HG03342 (cell line): ENCODE measurements around the gene FAM124A.
"Not testable (repeated sequence)": the region's sequence is repeated elsewhere in the genome, so short reads cannot be mapped to it uniquely, and the experiment has no call there.

Experiments used
- ATAC-seq: cut with Tn5 transposase; IDR thresholded peaks from one replicate; pipeline ENCODE4 v1.9.1; 2021; ENCODE audit warnings: mild to moderate bottlenecking, moderate library complexity; ENCODE audit not compliant: unreplicated experiment

The FAM124A gene

DNA sequence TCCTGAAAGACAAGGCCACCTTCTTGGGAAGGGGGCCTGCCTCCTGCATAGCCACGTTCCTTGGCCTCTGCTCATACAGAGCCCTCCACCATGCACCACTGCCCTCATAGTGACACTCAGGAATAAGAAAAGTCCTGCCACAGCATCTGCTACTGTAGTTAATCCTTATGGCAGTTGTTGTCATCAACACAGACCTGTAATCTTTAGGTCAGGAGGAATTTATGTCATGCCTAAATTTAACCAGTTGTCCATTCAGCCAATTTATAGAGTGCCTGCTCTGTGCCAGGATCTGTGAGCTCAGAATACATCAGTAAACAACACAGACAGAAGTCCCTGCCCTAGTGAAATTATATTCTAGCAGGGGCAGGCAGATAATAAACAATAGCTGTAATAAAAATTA lies 44.4 kb downstream of the FAM124A start:
- ATAC-seq = no peak

DNA sequence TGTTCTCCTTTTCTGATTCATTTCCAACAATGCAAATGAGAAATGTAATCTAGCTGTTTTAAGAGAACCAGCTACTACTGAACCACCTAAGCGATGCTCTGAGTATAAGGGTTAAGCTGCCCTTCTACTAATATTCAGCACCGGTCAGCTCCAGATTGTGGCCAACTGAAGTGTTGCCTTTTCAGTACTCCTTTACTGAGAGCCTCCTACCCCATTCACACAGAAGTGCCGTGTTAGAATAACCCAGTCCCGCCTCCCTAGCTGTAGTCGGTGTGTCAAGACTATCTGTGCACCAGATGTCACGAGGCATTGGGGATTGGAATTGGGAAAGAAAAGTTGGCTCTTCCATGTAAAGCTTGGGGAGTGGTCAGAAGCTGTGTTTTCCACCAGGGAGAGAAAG lies 45.4 kb downstream of the FAM124A start:
- no peak for ATAC-seq

DNA sequence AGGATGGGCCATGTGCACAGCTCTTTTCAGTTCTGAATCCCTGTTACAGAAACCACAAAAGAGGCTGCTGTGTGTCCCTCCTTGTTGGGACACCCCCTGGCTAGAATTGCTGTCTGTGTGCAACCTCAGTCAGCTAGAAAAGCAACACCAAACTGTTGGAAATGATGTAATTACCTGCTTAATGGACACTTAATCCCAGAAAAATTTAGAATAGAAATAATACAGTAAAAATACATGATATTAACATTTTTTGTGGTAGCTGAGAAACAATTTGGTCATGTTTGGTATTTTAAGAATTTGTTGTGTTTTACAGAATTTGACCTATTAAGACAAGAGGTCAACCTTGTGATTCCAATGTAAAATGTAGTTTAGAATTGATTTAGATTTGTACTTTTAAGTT lies 46.8 kb downstream of the FAM124A start:
- ATAC-seq = no peak

DNA sequence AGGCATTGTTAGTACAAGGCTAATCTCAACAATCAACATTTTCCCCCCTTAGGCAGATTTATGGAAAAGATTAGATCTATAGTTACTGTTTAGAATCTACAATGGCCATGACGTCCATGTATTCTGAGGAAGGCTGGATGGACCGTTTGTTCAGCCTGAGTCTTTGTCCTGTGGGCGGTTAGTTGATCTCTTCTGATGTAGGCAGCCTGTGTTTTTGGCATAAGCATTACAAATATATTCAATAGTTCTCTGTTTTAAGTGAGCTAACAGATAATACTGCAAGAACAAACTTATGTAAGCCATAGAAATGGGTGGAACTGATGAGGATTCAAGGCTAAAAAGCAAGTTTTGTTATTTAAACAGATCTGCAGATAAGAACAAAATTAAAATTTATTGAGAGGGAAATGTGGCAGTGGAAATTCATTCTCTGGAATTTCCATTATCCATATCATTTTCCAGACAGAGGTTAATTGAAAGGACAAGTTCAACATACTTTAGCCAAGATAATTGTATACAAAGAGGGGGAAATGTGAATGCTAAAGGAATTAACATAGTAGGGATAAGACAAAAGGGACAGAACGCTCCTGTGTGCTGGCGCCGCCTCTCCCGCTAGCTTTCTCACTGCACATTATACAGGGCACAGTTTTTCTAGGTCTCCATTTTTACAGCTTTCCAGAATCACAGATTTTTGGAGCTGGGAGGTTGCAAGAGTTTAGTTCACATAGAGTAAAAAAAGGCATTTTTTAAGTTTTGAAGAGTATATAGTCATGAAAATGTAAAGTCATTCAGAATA lies 48.6 kb downstream of the FAM124A start:
- ATAC-seq = no peak

DNA sequence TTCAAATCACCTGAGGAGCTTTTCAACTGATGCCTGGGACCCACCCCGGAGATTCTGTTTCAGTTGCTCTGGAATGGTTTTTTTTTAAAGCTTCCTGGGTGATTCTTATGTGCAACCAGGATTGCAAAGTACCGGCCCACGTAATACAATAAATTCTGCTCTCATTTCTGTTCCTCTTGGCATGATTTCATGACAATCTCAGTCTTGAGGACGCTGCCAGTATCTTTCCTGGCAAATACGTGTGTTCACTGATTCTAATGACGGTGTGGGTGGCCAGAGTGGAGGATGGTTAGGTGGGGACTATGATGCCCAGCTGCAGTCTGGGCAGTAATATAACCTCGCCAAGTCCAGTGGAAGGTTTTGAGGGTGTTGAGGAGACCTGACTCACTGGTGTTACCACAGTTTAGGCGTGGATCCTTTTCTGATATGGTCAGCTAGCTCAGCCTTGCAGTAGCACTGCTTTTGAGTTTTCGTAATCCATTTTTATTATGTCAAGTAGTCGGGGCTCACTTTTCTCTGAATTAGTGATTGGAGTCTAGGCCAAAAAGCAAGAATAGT lies 49.4 kb downstream of the FAM124A start:
- ATAC-seq = no peak

DNA sequence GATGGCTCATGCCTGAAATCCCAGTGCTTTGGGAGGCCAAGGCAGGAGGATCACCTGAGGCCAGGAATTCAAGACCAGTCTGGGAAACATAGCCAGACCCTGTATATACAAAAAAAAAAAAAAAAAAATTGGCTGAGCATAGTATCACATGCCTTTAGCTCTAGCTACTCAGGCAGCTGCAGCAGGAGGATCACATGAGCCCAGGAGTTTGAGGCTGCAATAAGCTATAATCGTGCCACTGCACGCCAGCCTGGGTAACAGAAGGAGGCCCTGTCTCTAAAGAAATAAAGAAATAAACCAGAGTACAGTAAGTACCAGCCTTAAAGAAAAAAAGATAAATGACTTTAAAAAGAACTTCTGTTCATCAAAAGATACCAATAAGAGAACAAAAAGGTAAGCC lies 52.9 kb downstream of the FAM124A start:
- ATAC-seq = no peak

DNA sequence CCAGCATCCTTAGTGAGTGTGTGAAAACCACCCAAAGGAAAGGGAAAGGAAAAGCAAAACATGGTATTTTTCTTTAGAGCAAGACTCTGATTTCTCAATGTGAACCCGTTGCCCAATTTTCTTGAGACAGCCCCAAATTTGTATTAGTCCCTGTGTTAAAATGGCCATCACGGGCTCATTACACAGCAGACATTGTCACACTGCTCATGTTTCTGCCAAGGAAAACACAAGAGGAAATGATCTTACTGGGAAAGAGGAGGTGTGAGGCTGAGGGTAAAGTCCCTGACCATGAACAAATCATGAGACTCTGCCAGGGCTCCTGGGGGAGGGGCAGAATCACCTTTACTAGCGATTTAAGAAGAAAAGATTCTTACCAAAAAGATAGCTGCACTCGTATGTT lies 54.4 kb downstream of the FAM124A start:
- no peak for ATAC-seq

DNA sequence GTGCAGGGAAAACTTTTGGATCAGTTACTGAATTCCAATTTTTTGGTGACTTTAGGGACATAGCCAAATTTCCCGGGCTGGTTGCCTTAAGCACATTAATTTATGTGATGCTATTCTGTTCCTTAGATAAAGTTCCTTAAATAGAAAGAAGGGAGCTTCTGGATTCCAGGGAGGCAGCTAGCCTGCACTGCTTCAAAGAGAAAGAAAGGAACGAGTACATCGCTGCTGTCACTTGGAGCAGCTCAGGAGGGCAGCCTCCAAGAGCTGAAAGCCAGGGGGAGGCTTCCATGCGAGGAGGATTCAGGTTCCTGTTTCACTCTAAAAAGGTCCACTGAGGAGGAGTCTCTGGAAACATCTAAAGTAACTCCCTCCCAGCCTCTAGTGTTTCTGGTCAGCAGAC lies 55.7 kb downstream of the FAM124A start:
- ATAC-seq = no peak

DNA sequence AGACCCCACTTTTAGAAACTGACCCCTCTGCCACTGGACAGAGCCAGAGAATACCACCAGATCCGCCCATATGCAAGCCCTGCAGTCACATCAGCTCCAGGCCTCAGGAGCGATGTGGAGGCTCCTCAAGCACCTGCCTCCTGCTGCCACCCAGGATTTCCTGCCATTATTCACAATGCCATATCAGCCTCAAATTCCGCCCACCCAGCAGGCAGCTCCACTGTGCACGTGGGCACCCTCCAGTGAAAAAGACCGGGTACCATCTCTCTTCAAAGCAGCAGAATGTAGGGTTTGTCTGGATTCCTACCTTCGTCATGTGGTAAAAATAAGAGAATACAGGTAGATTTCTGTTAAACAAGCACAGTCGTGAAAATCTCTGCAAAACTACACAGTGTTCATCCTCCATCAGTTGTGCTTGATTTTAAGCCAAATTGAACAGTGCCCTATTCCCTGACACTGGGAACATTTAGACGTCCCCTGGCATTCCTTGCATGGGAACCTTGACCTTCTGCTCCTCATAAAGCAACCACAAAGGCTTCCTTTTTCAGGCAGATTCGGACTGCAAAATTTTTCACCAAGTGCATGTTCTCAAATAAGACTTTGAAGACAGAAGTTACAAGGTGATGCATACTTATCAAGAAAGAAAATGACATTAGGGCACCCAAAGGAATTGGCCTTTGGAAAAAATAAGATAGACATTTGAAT lies 56.4 kb downstream of the FAM124A start:
- no peak for ATAC-seq

DNA sequence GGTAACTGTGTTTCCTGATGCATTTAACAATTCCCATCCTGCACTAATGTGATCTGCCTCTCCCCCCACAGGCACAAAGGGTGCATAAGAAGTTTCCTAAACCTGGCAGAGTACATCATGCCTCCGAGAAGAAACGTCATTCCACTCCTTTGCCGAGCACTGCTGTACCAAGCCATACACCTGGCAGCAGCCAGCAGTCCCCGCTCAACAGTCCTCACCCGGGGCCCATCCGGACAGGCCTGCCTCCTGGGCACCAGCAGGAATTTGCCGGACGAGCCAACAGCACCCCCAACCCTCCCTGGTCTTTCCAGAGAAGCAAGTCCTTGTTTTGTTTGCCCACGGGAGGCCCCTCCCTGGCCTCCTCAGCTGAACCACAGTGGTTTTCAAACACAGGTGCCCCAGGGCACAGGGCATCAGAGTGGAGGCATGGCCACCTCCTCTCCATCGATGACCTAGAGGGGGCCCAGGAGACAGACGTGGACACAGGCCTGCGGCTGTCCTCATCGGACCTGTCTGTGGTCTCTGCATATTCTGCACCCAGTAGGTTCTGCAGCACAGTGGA lies 58.3 kb downstream of the FAM124A start:
- ATAC-seq = no peak

DNA sequence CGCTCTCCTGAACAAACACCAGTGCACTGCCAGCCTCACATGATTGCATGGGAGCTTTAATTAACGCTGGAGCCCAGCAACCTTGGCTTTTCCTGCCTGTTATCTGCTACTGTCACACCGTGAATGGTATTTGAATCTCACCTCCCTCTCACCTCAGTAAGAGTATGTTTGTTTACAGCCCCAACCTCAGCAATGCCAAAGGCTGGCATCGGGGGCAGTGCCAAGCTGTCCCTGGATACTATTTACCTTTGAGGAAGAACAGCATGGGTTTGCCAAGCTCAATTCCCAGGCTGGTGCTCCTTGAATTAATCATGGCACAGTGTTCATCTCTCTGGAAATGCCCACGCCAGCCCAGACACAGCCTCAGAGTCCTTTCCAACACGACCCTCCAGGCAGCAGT lies 60.1 kb downstream of the FAM124A start:
- ATAC-seq = no peak

DNA sequence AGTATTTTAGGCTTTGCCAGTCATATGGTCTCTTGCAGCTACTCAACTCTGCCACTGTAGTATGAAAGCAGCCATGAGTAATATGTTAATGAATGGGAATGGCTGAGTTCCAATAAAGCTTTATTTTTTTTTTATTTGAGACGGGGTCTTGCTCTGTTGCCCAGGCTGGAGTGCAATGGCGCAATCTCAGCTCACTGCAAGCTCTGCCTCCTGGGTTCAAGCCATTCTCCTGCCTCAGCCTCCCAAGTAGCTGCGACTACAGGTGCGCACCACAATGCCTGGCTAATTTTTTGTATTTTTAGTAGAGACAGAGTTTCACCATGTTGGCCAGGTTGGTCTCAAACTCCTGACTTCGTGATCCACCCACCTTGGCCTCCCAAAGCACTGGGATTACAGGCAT lies 60.7 kb downstream of the FAM124A start:
- not testable (repeated sequence) for ATAC-seq

DNA sequence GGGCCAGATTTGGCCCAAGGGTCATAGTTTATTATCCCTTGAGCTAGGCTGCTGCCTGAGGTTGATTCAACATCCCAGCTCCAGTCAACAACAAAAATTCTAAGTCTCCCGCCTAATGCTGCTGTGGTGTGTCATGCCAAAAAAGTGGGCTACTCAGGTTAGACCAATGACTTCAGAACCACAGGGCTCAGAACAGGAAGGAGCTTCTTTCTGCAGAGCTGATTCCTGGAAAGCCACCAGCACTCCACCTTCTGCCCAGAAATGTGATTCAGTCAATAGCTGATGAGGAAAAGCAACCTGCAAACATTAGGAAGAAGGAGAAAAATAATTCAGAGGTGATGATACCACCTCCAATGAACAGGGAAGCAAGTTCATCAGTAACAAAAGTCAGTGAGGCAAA lies 61.2 kb downstream of the FAM124A start:
- no peak for ATAC-seq

DNA sequence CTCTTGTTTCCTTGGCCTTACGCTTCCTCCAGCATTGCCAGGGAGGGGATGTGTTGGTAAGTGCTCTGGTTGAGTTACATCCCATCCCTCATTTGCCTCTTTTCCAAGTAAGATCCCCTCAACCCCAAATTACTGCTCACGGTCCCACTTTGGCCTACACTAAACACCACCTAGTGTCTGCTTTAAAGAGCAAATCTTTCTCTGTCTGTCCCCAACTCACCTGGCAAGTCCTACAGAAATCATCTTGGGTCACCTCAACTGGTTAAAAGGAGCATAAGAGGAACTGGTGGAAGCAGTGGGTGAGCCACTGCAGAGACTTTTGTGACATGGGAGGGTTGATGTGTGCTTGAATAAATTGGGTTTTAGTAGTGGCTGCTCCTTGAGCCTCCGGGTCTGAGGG lies 62.1 kb downstream of the FAM124A start:
- no peak for ATAC-seq

DNA sequence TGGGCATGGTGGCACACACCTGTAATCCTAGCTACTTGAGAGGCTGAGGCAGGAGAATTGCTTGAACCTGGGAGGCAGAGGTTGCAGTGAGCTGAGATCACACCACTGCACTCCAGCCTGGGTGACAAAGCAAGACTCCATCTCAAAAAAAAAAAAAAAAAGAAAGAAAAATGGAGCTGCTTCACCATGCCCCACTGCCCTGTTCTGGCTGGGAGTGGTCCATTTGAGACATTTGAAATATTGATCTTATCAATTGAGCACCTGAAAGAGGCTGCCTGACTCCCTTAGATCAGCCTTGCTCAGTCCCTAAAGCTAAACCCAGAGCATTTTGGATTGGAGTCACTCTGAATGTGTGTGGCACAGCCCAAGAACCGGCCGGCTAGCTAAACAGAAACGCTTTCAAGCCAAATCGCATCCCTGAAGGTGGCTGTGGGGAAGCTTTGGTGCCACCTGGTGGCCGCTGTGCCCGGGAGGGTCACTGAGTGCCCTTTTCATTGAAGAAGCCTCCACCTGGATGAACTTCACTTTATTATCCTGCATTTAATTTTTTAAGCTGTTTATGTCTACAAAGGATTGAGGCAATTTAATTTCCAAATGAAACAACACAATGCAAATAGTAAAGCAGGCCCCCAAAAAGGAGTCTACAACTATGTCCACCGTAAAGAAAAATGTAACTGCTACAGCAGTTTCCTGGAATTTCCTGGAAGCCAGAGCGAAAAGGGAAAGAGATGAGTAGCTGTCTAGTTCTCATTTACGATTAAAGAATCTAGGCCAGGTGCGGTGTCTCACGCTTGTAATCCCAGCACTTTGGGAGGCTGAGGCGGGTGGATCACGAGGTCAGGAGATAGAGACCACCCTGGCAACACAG lies 64.2 kb downstream of the FAM124A start:
- no peak for ATAC-seq

DNA sequence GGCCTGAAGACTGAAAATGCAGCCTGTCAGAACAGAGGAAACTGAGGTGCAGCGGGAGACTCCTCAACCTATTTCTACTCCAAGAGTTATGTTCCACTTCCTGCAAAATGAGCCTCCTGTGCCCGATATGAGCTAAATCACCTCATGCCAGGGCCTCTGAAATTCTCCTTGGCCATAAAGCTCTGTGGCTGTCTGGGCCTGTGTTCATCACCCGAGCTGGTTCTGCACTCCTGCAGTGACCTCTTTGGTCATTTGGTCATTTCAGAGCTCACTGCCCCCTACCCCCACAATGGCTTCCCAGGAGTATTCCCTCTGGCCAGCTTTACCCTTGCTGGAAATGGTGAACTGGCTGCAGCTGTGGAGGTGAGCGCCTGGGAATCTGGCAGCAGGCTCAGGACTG lies 65.6 kb downstream of the FAM124A start:
- no peak for ATAC-seq

DNA sequence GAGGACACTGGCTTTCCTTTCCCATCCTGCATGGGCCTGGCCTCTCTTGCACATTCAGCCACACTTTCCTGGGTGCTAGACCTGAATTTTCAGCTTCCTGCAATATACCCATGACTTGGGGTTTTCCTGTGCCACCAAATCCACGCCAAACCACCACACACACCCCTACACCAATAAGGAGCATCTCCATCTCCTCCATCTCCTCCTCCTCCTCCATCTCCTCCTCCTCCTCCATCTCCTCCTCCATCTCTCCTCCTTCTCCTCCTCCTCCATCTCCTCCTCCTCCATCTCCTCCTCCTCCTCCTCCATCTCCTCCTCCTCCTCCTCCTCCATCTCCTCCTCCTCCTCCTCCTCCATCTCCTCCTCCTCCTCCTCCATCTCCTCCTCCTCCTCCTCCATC lies 66.1 kb downstream of the FAM124A start:
- ATAC-seq = not testable (repeated sequence)

DNA sequence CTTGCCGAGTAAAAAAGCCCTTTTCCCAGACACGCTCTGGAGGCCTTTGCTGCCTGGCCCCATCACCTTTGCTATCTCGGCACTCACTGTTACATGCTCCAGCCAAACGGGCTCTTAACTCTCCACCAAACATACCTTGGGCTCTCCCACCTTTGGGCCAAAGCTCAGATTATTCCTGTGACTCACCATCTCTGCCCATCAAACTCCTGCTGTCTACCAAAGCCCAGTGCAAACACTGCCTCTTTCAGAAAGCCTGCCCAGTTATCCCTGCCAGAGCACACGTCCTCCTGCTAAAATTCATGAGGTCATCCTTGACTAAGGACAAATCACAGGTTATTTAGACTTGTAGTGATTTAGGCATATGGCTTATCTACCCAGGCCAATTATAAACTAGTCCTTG lies 69.1 kb downstream of the FAM124A start:
- no peak for ATAC-seq

DNA sequence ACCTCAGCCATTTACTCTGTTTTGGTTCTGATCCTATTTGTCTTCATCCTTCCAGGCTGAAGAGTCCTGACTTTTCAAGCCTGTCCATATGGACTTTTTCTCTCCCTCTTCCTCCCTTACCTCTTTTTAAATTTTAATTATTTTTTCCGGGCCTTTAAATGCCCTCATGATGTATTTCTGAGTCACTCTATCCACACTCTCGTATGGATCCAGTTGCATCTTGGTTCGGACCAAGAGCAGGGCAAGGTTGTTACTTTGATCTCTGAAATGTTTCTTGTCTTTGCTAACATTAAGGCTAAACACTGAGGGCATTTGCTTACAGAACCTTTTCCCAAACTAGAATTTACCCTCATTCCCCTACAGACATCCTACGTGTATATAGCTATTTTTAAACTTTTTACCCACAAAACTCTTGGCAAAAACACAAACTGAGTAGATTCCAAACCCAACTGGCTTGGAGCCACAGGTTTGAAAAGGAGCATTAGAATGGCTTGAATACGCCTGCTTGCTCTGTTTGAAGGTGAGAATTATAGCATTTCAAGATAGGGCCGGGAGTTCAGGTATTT lies 69.9 kb downstream of the FAM124A start:
- ATAC-seq = no peak

DNA sequence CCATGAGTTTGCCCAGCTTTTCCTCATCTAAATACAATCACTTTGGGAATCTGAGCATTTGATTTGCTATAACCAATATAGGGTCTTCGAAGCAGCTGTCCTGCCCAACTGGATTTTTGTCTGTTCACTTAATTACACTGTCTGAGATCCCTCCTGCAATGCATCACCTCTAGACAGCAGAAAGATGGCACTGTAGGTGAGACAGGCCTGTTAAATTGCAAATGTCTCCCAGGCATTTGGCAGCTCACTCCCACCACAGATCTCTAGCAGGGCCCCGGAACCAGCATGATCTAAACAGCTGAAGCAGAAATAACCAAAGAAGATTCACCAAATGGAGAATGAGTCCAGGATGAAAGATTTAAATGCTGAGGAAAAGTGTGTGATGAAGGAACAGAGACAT lies 75.4 kb downstream of the FAM124A start:
- no peak for ATAC-seq

DNA sequence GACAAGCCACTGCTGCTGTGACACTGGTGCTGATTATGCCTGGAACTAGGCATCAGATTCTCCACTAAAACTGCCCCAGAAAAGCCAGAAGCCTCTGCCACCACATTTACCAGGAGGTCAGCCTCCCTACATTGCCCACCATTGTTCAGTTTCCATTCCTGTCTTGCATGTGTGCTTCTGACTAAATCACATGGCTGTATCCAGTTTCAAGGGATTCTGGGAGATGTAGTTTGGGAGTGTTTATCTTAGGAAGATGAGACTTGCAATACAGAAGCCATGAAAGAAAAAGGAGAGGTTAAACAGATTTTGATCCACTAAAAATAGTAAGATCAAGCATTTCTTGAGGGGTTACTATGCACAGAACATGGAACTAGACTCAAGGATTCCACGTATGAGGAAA lies 76.6 kb downstream of the FAM124A start:
- no peak for ATAC-seq
